ENCODE measurements around the gene TMEM150A. TPM values are rescaled to one million over a fixed set of nuclear protein-coding genes. Genes with fewer than 3 reads are reported as not detected.

The TMEM150A gene
- polyA plus RNA-seq, 1 experiment, result 11.4 TPM

DNA sequence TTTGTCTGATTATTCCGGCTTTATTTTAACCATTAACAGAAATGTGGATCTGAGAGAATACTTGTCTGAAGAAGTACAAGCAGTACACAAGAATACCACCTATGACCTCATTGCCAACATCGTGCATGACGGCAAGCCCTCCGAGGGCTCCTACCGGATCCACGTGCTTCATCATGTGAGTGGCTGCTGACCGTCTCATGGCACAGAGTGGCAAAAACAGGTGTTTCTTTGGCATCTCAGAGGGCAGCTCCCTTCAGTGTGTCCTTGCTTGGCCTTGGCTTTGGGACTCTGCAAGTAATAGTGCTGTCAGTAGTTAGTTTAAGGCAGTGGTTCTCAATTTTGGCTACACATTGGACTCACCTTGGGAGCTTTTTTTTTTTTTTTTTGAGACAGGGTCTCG is 42.4 kb upstream of the TMEM150A start:
- TF ChIP-seq, protein P1, sequence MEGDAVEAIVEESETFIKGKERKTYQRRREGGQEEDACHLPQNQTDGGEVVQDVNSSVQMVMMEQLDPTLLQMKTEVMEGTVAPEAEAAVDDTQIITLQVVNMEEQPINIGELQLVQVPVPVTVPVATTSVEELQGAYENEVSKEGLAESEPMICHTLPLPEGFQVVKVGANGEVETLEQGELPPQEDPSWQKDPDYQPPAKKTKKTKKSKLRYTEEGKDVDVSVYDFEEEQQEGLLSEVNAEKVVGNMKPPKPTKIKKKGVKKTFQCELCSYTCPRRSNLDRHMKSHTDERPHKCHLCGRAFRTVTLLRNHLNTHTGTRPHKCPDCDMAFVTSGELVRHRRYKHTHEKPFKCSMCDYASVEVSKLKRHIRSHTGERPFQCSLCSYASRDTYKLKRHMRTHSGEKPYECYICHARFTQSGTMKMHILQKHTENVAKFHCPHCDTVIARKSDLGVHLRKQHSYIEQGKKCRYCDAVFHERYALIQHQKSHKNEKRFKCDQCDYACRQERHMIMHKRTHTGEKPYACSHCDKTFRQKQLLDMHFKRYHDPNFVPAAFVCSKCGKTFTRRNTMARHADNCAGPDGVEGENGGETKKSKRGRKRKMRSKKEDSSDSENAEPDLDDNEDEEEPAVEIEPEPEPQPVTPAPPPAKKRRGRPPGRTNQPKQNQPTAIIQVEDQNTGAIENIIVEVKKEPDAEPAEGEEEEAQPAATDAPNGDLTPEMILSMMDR (IDR thresholded peaks at IDR 0.05; ENCODE audit: low read depth, low read length), result no peak
- no peak overlapping the region for H3K27ac ChIP-seq (ENCODE audit: low read depth, low read length)
- no peaks in the 10 kb centered on the region for H3K27me3 ChIP-seq (ENCODE audit: control insufficient read depth, insufficient read depth, low read length)
- ChIA-PET POLR2A (interaction anchor here (0.6 to 0.7 kb wide), 2 partner anchors 9 to 47 kb away, joined by 4 to 7 read pairs; no protein-coding TSS in a partner anchor), CTCF (interaction anchor here (0.6 kb wide), 1 partner anchor 189 kb away, joined by 3 read pairs; no protein-coding TSS in a partner anchor)
- no peak overlapping the region for H3K4me3 ChIP-seq (ENCODE audit: low read depth, low read length)
- no peaks in the 10 kb centered on the region for H3K9me3 ChIP-seq (ENCODE audit: control insufficient read depth, insufficient read depth, low read length)
- no peak for DNase-seq (ENCODE audit: low read depth, low spot score)

DNA sequence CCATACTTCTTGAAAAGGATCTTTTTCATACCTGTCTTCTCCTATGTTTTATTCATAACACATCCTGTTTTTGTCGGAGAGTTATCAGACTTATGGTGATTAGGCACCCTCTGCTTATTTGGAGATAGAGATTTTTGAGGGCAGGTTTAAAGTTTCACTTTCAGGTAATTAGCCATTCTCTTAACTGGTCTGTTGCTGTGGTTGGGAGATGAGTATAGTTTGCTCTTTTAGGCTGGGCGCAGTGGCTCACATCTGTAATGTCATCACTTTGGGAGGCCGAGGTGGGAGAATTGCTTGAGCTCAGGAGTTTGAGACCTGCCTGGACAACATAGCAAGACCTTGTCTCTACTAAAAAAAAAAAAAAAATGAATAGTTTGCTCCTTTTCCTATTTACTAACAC is 40.2 kb upstream of the TMEM150A start:
- Histone ChIP-seq H3K27ac (ENCODE audit: low read depth, low read length) (no peak overlapping the region), H3K27me3 (ENCODE audit: control insufficient read depth, insufficient read depth, low read length) (no peaks in the 10 kb centered on the region), H3K4me3 (ENCODE audit: low read depth, low read length) (no peak overlapping the region), H3K9me3 (ENCODE audit: control insufficient read depth, insufficient read depth, low read length) (no peaks in the 10 kb centered on the region)
- TF ChIP-seq, protein P1 (IDR thresholded peaks at IDR 0.05; ENCODE audit: low read depth, low read length), result no peak
- ChIA-PET POLR2A (interaction anchor here (0.7 kb wide), 1 partner anchor 99 kb away, joined by 4 read pairs; no protein-coding TSS in a partner anchor), CTCF (interaction anchor here (2.3 kb wide), 1 partner anchor 65 kb away, joined by 11 read pairs; no protein-coding TSS in a partner anchor)
- no peak for DNase-seq (ENCODE audit: low read depth, low spot score)

DNA sequence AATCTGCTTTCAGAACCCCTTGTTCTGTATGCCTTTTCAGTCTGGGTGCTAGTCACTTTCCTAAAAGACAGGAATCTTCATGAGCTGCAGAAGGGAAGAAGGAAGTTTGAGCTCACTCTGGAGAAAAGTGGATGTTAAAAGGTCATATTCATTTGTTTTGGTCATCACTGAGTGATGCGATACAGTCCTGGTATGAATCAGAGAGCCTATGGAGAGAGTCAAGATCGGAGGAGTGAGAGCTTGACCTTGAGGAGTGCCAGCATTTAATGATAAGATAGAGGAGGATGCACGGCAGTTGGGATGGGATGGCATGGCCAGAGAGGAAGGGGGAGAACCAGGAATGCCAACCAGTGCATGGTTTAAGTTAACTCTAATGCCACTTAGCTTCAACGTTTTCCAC is 33.1 kb upstream of the TMEM150A start:
- no peak for DNase-seq (ENCODE audit: low read depth, low spot score)
- Histone ChIP-seq H3K27ac (ENCODE audit: low read depth, low read length) (peak overlapping the region; percentile 21), H3K9me3 (ENCODE audit: control insufficient read depth, insufficient read depth, low read length) (no peaks in the 10 kb centered on the region), H3K4me3 (ENCODE audit: low read depth, low read length) (no peak overlapping the region), H3K27me3 (ENCODE audit: control insufficient read depth, insufficient read depth, low read length) (no peaks in the 10 kb centered on the region)
- POLR2A ChIA-PET, result interaction anchor here (0.6 to 1.2 kb wide), 2 partner anchors 9 to 13 kb away, joined by 3 to 7 read pairs; no protein-coding TSS in a partner anchor
- CTCF ChIA-PET, result interaction anchor here (1.0 to 6.8 kb wide), 11 partner anchors 8 to 181 kb away, joined by 3 to 165 read pairs (median 20); no protein-coding TSS in a partner anchor
- TF ChIP-seq, protein P1 (IDR thresholded peaks at IDR 0.05; ENCODE audit: low read depth, low read length), result no peak

DNA sequence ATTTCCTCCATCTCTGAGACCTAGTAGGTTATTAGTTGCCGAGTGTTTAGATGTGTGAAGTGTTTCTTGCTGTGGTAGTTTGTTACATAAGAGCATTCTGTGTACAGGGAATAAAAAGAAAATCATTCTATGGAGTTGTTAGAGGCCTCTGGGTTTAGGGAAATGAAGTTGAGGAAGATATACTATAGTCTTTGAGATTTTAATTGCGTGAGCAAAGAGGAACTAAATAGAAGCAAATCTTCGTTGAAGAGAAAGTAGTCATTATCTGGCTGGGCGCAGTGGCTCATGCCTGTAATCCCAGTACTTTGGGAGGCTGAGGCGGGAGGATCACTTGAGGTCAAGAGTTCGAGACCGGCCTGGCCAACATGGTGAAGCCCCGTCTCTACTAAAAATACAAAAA is 32.5 kb upstream of the TMEM150A start:
- no peak for DNase-seq (ENCODE audit: low read depth, low spot score)
- Histone ChIP-seq H3K27ac (ENCODE audit: low read depth, low read length) (no peak overlapping the region), H3K27me3 (ENCODE audit: control insufficient read depth, insufficient read depth, low read length) (no peaks in the 10 kb centered on the region), H3K4me3 (ENCODE audit: low read depth, low read length) (no peak overlapping the region), H3K9me3 (ENCODE audit: control insufficient read depth, insufficient read depth, low read length) (no peaks in the 10 kb centered on the region)
- ChIA-PET CTCF (interaction anchor here (1.0 to 6.8 kb wide), 6 partner anchors 14 to 182 kb away, joined by 3 to 165 read pairs (median 18); no protein-coding TSS in a partner anchor), POLR2A (interaction anchor here (0.6 to 1.2 kb wide), 2 partner anchors 10 to 14 kb away, joined by 3 to 7 read pairs; no protein-coding TSS in a partner anchor)
- TF ChIP-seq, protein P1 (IDR thresholded peaks at IDR 0.05; ENCODE audit: low read depth, low read length), result no peak

DNA sequence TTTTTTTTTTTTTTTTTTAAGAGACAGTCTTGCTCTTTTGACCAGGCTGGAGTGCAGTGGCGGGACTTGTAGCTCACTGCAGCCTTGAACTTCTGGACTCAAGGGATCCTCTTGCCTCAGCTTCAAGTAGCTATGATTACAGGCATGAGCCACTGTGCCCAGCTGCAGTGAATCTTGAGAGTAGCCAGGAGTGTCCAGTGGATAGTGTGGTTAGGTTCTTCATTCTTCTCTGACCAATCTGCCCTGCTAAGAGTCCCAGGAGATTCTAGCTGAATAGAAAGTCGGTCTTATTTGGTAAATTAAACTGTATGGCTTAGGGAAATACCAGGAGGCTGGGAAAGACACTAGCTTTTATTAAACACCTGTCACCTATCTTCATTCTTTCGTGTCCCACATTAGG is 28.8 kb upstream of the TMEM150A start:
- CTCF ChIA-PET, result interaction anchor here (0.6 to 1.3 kb wide), 2 partner anchors 17 kb away, joined by 3 to 6 read pairs; no protein-coding TSS in a partner anchor

More for the DNA sequence above, 28.8 kb upstream of the TMEM150A start:
- Histone ChIP-seq H3K9me3 (ENCODE audit: control insufficient read depth, insufficient read depth, low read length) (no peaks in the 10 kb centered on the region), H3K27me3 (ENCODE audit: control insufficient read depth, insufficient read depth, low read length) (no peaks in the 10 kb centered on the region), H3K4me3 (ENCODE audit: low read depth, low read length) (no peak overlapping the region), H3K27ac (ENCODE audit: low read depth, low read length) (no peak overlapping the region)
- TF ChIP-seq, protein P1 (IDR thresholded peaks at IDR 0.05; ENCODE audit: low read depth, low read length), result no peak
- no peak for DNase-seq (ENCODE audit: low read depth, low spot score)
- POLR2A ChIA-PET, result interaction anchor here (0.7 kb wide), 1 partner anchor 213 kb away, joined by 11 read pairs; the partner anchor contains the start of gene SH2D6

Measured in AG04450 (cell line).